Measurements from ENCODE around the gene C17orf78.
"Not testable (repeated sequence)": the region's sequence is repeated elsewhere in the genome, so short reads cannot be mapped to it uniquely, and the experiment has no call there.

C17orf78 gene

DNA sequence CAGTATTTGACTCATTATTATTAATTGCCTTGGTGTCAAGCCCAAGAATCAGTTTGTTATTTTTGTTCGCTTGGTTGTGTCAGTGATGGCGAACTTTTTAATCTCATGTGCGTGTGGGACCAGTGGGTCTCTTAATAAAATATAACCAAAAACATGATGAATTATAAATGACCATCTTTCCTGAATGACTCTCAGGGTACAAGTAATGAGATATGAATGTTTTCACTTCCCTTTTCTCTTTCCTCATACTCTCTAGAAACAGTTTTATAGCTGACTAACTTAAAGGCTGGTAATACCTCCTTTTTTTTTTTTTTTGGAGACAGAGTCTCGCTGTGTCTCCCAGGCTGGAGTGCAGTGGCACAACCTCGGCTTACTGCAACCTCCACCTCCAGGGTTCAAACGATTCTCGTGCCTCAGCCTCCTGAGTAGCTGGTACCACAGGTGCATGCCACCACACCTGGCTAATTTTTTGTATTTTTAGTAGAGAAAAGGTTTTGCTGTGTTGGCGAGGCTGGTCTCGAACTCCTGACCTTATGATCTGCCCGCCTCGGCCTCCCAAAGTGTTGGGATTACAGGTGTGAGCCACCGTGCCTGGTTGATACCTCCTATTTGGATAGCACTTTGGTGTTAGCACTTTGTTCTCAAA is 65.7 kb downstream of the C17orf78 start:
- not testable (repeated sequence) for DNase-seq

Measured in central memory CD4-positive, alpha-beta T cell (primary cell).